Stimulated activated CD8-positive, alpha-beta memory T cell treated with anti-CD3 and anti-CD28 coated beads, Interleukin-12 subunit alpha, Interleukin-12 subunit beta, amount 100 ng/mL, for 24 hours (primary cell): ENCODE results near the gene DDX3Y.

ENCODE experiments used
- DNase-seq: peaks from one replicate; pipeline ENCODE4 v3.0.0-alpha.2; 2020; ENCODE audit errors: extremely low read depth

Gene DDX3Y

DNA sequence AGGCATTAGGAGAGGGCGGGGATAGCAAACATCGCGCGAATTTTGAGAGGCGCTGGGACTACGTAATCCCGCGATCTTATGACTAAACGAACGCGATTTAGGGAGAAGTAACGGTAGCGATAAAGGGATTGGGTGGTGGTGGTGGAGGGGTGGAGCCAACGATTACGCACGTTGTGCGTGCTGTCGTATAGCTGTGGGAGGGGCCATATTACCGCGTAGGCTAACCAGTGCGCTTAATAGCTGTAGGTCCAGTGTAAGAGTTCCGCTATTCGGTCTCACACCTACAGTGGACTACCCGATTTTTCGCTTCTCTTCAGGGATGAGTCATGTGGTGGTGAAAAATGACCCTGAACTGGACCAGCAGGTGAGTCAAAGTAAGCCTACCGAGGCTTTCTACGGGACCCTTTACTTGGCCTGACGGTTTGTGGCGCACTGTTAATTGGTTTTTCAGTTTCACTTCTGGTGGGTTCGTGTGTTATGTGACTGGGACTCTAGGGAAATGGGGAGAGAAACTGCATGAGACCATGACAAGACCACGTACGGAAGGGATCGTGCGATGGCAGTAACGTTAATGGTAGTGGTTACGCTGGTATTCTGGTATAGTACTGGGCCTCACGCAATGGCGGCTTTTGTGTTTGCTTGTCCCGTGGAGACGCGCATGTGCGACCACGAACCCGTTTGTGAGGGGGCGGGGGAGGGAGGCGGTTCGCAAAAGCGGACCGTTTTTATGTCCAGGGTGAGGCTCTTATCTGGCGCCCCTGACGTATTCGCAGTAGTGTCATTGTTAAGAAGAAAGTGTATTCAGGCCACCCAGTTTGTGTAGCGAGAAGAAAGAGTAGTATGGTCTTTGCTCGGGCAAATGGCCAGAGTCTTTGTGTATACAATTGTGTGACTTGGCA, at the start of gene DDX3Y:
Gene DDX3Y (plus strand): TSS at position 251 of the 899 bp plus-strand sequence. CDS start 69 bp downstream, at position 320.
- peak; percentile 61 for DNase-seq

DNA sequence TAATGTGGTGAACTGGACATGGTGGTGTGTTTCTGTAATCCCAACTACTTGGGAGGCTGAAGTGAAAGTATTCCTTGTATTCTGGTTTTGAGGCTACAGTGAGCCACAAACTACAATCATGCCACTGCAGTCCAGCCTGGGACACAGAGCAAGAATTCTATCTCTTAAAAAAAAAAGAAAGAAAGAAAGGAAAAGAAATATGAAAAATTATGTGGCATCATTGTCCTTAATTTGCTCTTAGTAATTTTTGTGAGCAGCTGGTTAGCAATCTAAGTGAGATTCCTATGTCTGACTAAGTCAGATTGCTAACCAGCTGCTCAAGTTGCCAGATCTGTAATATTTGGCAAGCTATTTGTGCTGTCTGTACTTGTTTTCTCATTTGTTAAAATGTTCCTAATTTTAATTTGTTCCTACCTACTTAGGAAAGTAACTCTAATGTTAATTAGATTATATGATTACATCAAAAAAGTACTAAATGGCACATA, 48.8 kb upstream of the DDX3Y start:
- DNase-seq: no peak

GRCh38 chrY:12867960-12868359, 36.7 kb upstream of the DDX3Y start:
- no peak for DNase-seq

- DNase-seq: no peak
Measured at GRCh38 chrY:12896973-12897372, 7.7 kb upstream of the DDX3Y start.

- no peak for DNase-seq
Measured at GRCh38 chrY:12898604-12899003, 6.1 kb upstream of the DDX3Y start.

GRCh38 chrY:12905517-12905872, 827 bp downstream of the DDX3Y start:
- peak; percentile 42 for DNase-seq

DNA sequence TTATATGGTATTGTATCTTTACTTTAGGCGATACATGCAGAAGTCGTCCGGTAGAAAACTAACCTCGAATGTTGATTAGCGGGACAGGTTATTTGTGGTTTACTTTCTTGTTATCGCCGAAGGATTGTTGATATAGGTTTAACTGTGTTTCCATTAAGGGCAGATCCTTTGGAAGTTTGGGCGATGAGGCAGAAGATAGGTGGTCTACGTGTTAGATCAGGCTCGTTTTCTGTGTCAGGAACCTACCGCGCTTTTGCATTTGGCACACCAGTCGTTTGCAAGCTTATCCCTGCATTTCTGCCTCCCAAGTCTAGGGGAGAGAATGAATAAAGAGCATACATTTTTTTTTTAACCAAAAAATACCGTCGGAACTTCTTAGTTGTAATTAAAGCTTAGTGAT, 1.2 kb downstream of the DDX3Y start:
- no peak for DNase-seq

GRCh38 chrY:12913541-12913940, 8.9 kb downstream of the DDX3Y start:
- DNase-seq: no peak

GRCh38 chrY:12928043-12928442, 23.4 kb downstream of the DDX3Y start:
- no peak for DNase-seq

DNA sequence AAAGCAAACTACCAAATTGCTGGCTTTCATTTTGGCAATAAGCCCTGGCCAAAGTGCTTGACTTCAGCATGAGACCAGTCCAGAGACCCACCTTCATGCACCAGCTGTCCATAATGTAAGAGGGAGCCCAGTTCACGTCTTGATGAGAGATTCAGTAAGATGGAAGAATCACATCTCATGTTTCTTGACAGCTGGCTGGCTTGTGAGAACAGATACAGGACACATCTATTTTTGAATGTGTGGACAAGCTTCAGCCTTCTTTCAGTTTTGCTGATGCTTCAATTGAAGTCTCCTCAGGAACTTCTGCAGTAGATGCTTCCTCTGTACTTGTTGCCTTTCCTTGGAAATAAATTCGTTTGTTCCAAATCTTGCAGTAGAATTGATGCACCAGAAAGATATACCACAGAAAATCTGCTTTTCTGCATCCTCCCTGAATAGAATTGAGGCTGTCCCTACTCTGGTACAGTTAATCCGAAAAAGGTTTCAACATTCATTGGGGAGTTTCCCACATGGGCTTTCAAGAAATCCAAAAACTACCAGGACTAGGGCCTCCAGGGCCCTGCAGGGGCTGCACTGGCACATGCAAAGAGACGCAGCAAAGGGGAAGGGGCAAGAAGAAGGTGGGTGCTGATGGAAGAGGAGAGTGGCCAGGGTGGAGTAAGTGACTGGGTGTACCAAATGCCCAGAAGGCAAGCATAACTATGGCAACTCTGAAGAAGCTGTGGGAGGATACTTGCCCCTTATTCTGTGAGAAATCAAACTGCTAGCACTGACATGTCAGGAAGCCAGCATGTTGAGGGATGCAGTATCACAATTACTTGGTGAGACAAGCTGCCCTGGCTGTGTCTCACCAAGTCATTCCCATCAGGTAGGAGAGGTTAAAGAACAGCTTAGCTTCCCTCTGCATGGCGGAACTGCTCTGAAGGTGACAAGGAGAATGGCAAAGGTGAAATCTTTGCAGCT, 37.3 kb downstream of the DDX3Y start:
- no peak for DNase-seq
